Measurements from ENCODE around the gene ARL8B. TPM values are rescaled to one million over a fixed set of nuclear protein-coding genes. Genes with fewer than 3 reads are reported as not detected.
"Not testable (repeated sequence)": the region's sequence is repeated elsewhere in the genome, so short reads cannot be mapped to it uniquely, and the experiment has no call there.

ARL8B gene
- polyA plus RNA-seq, 1 donor = 39.9 TPM

DNA sequence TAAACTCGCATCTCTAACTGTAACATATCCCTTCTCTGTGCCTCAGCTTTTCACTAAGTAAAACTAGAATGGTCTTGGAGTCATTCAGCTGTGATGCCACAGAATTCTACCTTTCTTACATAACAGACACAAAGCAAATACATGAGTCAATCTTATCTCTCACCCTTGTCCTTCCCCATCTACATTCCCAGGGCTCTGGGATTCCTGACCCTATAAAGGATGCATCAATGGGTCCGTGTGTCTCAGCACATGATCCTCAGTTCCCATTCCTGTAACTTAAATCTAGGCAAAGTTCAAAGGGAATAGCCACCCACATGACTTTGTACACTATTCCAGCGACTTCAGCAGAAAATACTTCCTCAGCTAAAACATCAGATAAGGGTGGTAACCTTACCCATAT is 11.8 kb upstream of the ARL8B start:
- DNase-seq (ENCODE audit: low read depth) = no peak

- DNase-seq (ENCODE audit: low read depth) = no peak
Observed at GRCh38 chr3:5112043-5112442, 10.0 kb upstream of the ARL8B start.

GRCh38 chr3:5113726-5114125 is 8.4 kb upstream of the ARL8B start:
- not testable (repeated sequence) for DNase-seq (ENCODE audit: low read depth)

DNA sequence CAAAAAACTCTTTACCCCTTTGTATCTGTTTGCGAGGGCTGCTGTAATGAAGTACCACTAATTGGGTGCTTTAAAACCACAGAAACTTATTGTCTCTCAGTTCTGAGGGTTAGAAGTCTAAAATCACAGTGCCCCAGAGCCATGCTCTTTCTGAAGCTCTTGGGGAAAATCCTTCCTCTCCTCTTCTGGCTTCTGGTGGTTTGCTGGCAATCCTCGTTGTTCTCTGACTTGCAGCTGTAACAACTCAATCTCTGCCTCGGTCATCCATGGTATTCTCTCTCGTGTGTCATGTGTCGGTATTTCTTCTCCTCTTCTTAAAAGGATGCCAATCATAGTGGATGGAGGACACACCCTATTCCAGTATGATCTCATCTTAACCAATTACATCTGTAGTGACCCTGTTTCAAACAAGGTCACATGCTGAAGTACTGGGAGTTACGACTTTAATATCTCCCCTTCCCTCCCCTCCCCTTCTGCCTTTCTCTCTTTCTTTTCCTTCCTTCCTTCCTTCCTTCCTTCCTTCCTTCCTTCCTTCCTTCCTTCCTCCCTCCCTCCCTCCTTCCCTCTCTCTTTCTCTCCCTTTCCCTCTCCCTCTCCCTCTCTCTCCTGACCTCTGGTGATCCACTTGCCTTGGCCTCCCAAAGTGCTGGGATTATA is 6.5 kb upstream of the ARL8B start:
- DNase-seq (ENCODE audit: low read depth) = no peak

DNA sequence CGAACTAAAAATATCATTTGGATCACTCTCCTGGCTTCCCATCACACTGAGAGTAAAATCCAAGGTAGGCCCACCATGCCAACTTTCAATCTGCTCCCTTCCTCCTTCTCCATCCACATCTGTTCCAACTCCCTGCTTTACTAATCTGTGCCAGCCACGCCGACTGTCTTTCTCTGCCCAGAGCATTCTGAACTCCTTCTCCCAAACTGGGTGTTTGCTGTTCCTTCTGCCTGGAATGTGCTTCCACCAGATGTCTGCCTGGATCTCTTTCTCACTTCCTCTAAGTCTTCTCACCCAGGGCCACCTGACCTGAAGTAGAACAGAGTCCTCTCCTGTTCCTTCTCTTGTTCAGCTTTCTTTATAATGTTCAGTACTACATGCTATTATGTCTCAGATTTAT is 5.6 kb upstream of the ARL8B start:
- DNase-seq (ENCODE audit: low read depth) = no peak

- DNase-seq (ENCODE audit: low read depth) = no peak
Observed at GRCh38 chr3:5120446-5120845, 1.6 kb upstream of the ARL8B start.

DNA sequence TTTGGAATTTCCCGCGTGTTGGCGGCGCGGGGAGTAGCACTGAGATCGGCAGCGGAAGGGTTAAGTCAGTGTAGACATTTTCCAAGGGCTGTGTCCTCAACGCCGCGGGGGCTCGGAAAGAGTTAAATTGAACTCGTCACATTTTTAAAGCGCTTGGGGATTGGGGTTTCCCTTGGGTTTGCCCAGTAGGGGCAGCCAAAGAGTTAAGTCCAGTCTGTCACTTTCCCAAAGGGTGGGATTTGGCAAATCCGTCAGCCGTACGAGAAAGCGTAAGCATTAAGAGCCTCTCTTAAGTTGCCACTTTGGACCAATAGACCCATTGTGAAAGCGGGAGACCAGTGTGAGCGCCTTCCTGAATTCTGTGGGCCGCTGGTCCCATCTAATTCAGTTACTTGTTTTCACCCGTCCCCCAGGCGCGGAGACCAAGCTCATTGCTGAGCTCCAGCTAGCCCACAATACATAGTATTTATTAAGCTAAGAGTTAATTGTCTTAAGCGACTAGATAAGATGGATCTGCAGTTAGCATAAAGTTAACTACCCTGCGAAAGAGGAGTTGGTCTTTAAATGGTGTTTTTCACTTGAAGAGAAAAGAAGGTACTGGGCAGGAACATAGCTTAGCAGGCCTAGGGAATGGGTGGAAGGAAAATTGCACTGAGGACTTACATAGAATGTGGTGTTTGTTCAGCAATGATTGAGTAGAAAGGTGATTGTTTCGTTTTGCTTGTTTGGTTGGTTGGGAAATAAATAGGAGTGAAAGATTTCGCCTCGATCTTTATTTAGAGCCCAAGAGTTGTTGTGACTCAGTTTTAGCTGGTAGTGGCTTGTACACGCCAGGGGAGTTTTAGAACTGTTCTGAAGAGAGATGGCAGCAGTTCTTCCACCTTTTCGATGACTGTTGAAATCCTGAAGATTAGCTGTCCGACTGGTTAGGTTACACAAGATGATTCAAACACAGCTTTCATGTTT is 932 bp downstream of the ARL8B start:
- no peak for DNase-seq (ENCODE audit: low read depth)

DNA sequence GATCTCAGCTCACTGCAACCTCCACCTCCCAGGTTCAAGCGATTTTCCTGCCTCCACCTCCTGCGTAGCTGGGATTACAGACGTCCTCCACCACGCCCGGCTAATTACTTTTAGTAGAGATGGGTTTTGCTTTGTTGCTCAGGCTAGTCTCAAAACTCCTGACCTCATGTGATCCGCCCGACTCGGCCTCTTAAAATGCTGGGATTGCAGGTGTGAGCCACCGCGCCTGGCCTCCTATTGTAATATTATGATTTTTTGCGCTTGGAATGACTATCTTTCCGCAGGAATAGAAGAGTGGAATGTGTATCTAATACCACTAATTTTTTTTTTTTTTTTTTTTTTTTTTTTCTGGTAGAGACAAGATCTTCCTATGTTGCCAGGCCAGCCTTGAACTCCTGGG is 1.8 kb downstream of the ARL8B start:
- no peak for DNase-seq (ENCODE audit: low read depth)

- DNase-seq (ENCODE audit: low read depth) = no peak
Observed at GRCh38 chr3:5126586-5126985, 4.5 kb downstream of the ARL8B start.

DNA sequence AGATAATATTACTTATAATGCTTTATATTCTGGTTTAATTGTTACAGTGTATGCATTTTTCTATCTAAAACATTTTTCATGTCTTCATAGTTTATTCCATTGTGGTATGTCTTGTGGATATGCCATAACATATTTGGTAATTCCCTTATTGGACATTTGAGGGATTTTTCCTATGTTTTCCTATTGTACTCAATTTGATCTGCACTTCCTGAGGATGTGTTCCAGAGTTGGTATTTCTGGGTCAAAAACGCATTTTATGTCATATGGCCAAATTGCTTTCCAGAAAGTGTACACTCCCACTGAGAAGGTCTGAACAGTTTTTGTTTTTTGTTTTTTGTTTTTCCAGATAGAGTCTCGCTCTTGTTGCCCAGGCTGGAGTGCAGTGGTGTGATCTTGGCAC is 6.8 kb downstream of the ARL8B start:
- no peak for DNase-seq (ENCODE audit: low read depth)

GRCh38 chr3:5133239-5134018 is 11.3 kb downstream of the ARL8B start:
- DNase-seq (ENCODE audit: low read depth) = no peak

DNA sequence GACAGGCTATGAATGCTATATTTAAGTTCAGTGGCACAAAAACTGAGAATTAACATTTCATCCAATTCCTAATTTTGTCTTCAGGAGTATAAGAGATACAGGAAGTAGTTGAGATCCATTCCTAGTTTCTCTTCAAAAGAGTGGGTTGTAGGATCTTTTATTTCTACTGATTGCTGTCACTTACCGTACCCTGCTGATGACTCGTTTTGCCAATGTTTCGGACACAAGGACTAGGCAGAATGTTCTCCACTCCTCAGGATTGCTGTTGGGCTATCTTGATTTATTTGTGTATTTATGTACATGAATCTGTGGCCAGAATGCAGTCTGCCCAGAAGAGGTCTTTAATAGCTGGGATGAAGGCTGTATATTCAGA is 11.9 kb downstream of the ARL8B start:
- DNase-seq (ENCODE audit: low read depth) = no peak

DNA sequence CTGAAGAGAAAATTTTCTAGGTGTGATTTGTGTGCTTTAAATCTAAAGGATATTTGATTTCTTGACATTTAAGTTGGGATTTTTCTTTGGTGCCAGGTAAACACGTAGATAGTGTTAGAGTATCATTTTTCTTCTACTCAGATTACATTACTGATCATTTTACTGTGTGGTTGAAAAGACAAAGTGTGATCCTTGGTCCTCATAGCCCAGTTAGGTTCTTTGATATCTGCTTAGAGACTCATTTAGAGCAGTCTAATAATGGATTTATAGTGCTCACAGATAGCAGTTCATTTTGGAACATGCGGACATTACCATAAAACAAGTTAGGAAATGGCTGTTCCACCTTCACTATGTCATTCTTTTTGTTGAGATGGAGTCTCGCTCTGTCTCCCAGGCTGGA is 12.4 kb downstream of the ARL8B start:
- DNase-seq (ENCODE audit: low read depth) = no peak

- DNase-seq (ENCODE audit: low read depth) = no peak
Observed at GRCh38 chr3:5136211-5136918, 14.3 kb downstream of the ARL8B start.

DNA sequence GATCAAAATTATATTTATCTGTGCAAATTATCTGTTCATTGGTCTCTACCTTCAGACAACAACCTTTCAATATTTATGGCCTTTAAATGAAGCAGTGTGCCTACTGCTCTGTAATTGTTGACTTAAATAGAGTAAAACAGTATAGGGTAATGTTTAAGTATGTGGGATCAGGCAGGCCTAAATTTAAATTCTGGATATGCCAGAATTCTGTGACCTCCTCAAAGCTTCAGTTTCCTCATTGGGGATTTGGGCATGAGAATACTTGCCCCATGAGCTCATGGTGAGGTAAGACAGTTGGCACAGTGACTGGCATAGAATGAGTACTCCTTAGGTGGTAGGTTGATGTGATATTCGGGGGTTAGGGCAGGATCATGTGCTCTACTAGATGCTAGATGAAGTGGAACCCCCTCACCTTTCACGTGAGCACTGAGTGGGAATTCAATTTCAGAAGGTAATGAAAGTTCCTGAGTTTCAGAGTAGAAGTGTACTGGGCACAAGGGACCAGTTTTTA is 14.9 kb downstream of the ARL8B start:
- DNase-seq (ENCODE audit: low read depth) = no peak

GRCh38 chr3:5138214-5138981 is 16.3 kb downstream of the ARL8B start:
- no peak for DNase-seq (ENCODE audit: low read depth)

GRCh38 chr3:5140230-5140621 is 18.1 kb downstream of the ARL8B start:
- no peak for DNase-seq (ENCODE audit: low read depth)

DNA sequence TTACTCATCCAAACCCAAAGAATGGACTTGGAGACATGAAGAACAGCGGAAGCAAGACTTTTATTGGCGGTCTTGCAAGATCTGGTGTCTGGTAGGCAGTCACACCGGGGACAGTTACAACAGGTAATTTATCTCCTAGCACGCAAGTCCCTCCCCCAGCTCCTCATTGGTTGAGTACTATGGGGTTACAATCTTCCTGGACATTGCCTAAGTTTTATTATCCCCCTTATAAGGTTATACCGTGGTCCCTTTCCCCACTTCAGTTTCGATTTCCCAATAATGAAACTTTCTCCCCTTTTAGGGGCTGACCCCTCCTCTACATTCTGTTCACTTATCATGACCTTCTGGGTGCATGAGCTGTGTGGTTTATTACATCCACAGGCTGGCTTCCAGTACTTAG is 18.7 kb downstream of the ARL8B start:
- no peak for DNase-seq (ENCODE audit: low read depth)

- no peak for DNase-seq (ENCODE audit: low read depth)
Observed at GRCh38 chr3:5141760-5142159, 19.7 kb downstream of the ARL8B start.

- DNase-seq (ENCODE audit: low read depth) = no peak
Observed at GRCh38 chr3:5143464-5143863, 21.4 kb downstream of the ARL8B start.

All from forelimb muscle (tissue), 1 donor.